Activated naive CD8-positive, alpha-beta T cell treated with anti-CD3 and anti-CD28 coated beads, Interleukin-2, amount 50 U/mL, for 24 hours (primary cell): ENCODE data around the gene GABRR2.

Experiments used
- ATAC-seq: fragments of 150-1000 bp; cut with Tn5 transposase; one replicate; pipeline ENCODE4 v1.10.0; 2021
- DNase-seq: peaks from one replicate; pipeline ENCODE4 v3.0.0; 2021
- H3K27ac Mint-ChIP-seq: one replicate; pipeline ENCODE4 v1.8.0; 2021; ENCODE audit warnings: mild to moderate bottlenecking, mixed read lengths
- H3K27me3 Mint-ChIP-seq: one replicate; pipeline ENCODE4 v1.8.0; 2021; ENCODE audit warnings: mixed read lengths
- H3K36me3 Mint-ChIP-seq: one replicate; pipeline ENCODE4 v1.8.0; 2021; ENCODE audit warnings: low read depth, mixed read lengths
- H3K4me1 Mint-ChIP-seq: one replicate; pipeline ENCODE4 v1.8.0; 2021; ENCODE audit warnings: mixed read lengths
- H3K4me3 Mint-ChIP-seq: one replicate; pipeline ENCODE4 v1.8.0; 2021; ENCODE audit warnings: mild to moderate bottlenecking, moderate library complexity, mixed read lengths
- H3K9me3 Mint-ChIP-seq: one replicate; pipeline ENCODE4 v1.8.0; 2021; ENCODE audit warnings: mixed read lengths

Gene GABRR2

GRCh38 chr6:89290401-89291155, 24.5 kb downstream of the GABRR2 start:
- H3K9me3 Mint-ChIP-seq: no peaks in the 10 kb centered on the region
- no peak overlapping the region for H3K4me3 Mint-ChIP-seq
- no peak overlapping the region for H3K27ac Mint-ChIP-seq
- no peaks in the 10 kb centered on the region for H3K36me3 Mint-ChIP-seq
- no peak for ATAC-seq
- peaks cover 3% of the 10 kb centered on the region for H3K27me3 Mint-ChIP-seq
- DNase-seq: no peak
- H3K4me1 Mint-ChIP-seq: no peaks in the 10 kb centered on the region

DNA sequence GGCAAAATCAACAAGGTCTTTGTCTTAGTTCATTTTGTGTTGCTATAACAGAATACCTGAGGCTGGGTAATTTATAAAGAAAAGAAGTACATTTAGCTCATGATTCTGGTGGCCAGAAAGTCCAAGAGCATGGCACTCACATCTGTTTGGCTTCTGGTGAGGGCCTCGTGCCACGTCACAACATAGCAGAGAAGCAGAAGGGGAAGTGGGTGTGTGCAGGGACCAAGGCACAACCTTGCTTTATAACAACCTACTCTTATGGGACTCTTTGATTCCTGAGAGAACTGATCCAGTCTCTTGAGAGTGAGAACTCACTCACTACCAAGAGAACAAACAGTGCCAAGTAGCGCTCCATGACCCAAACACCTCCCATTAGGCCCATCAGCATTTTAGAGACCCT, 25.4 kb downstream of the GABRR2 start:
- Mint-ChIP-seq H3K9me3 (no peaks in the 10 kb centered on the region), H3K4me1 (no peaks in the 10 kb centered on the region), H3K4me3 (no peak overlapping the region), H3K36me3 (no peaks in the 10 kb centered on the region), H3K27me3 (no peaks in the 10 kb centered on the region), H3K27ac (no peak overlapping the region)
- ATAC-seq: no peak
- DNase-seq: no peak

- Mint-ChIP-seq H3K4me3 (no peak overlapping the region), H3K27me3 (no peaks in the 10 kb centered on the region), H3K27ac (no peak overlapping the region), H3K9me3 (no peaks in the 10 kb centered on the region), H3K4me1 (no peaks in the 10 kb centered on the region), H3K36me3 (no peaks in the 10 kb centered on the region)
- DNase-seq (no peak), ATAC-seq (peak; percentile 49)
Measured at GRCh38 chr6:89287351-89288028, 27.6 kb downstream of the GABRR2 start.

DNA sequence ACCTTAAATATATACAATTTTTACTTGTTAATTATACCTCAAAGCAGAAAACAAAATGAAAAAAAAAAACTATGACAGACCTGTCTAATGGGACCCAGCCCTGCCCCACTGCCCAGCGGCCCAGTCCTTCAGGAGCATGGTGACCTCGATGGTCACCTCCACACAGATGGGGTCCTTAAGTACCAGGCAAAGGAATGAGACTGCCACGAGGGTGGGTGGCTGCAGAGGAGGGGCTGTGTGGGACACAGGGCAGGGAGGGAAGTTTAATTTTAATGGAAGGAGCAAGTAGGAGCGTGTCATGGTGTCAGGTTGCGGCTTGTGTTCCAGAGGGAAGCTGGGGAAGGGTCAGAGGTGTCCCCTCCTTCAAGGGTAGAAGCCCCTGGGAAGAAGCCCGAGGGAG, 28.6 kb downstream of the GABRR2 start:
- H3K36me3 Mint-ChIP-seq: no peaks in the 10 kb centered on the region
- DNase-seq (no peak), ATAC-seq (no peak)
- H3K9me3 Mint-ChIP-seq: no peaks in the 10 kb centered on the region
- no peak overlapping the region for H3K27ac Mint-ChIP-seq
- no peak overlapping the region for H3K4me3 Mint-ChIP-seq
- no peaks in the 10 kb centered on the region for H3K4me1 Mint-ChIP-seq
- no peaks in the 10 kb centered on the region for H3K27me3 Mint-ChIP-seq

DNA sequence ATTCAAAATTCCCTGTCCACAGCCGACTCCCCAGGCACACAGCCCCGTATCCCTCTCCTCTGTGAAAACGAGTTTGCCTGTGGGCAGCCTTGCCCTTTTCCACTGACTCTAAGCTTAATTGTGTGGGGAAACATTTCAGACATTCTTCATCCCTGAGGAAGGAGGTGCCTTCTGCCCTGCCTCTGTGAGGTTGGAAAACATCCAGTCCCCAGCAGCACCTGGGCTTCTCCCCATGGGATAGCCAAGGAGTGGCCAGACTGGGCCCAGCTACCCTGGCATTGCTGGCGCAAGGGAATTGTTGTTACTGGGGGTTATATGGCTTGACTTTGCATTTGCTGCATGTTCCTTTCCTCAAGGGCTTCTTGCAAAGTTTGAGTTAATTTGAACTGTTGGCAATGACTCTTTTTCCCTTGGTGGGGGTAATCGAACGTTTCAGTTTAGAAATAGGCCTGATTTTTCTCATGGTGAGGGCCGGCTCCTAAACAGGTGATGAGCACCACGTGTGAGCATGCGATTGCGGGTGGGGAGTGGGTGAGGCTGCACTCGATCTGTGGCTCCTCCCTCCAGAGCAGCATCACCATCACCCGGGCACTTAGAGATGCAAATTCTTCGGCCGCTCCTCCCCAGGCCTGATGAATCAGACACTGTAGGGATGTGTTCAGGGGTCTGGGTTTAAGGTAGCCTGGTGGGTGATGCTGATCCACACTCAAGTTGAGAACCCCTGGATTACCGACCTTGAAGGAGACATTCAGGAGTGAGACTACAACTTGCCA, 29.9 kb downstream of the GABRR2 start:
- H3K36me3 Mint-ChIP-seq: no peaks in the 10 kb centered on the region
- no peaks in the 10 kb centered on the region for H3K27me3 Mint-ChIP-seq
- ATAC-seq: no peak
- no peak overlapping the region for H3K4me3 Mint-ChIP-seq
- H3K9me3 Mint-ChIP-seq: no peaks in the 10 kb centered on the region
- H3K4me1 Mint-ChIP-seq: no peaks in the 10 kb centered on the region
- DNase-seq: no peak
- H3K27ac Mint-ChIP-seq: no peak overlapping the region

- H3K9me3 Mint-ChIP-seq: no peaks in the 10 kb centered on the region
- H3K4me1 Mint-ChIP-seq: no peaks in the 10 kb centered on the region
- no peak overlapping the region for H3K4me3 Mint-ChIP-seq
- no peaks in the 10 kb centered on the region for H3K27me3 Mint-ChIP-seq
- ATAC-seq (no peak), DNase-seq (no peak)
- H3K36me3 Mint-ChIP-seq: no peaks in the 10 kb centered on the region
- H3K27ac Mint-ChIP-seq: no peak overlapping the region
Measured at GRCh38 chr6:89284081-89284480, 31.0 kb downstream of the GABRR2 start.

DNA sequence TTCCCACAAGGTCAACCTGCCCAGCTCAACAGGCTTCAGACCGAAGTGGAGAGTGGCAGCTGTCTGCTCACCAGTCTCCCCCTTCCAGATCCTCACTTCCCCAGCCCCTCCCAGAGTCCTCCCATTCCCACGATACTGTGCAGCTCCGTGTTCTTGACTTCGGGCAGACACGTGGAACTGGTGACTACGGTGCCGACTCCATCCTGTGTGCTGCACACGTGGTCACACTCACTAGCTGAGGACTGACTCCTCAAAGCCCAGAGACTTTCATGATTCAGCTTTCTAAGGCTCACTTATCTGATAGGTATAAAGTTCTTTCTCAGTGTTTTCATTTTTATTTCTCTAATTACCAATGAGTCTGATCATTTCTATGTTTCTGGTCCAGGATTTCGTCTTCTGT, 32.4 kb downstream of the GABRR2 start:
- Mint-ChIP-seq H3K27ac (no peak overlapping the region), H3K36me3 (no peaks in the 10 kb centered on the region), H3K4me1 (peaks cover 2% of the 10 kb centered on the region), H3K4me3 (no peak overlapping the region), H3K9me3 (no peaks in the 10 kb centered on the region), H3K27me3 (no peaks in the 10 kb centered on the region)
- DNase-seq: no peak
- no peak for ATAC-seq

- peak; percentile 82 for ATAC-seq
Measured at GRCh38 chr6:89281779-89282246, 33.3 kb downstream of the GABRR2 start.

DNA sequence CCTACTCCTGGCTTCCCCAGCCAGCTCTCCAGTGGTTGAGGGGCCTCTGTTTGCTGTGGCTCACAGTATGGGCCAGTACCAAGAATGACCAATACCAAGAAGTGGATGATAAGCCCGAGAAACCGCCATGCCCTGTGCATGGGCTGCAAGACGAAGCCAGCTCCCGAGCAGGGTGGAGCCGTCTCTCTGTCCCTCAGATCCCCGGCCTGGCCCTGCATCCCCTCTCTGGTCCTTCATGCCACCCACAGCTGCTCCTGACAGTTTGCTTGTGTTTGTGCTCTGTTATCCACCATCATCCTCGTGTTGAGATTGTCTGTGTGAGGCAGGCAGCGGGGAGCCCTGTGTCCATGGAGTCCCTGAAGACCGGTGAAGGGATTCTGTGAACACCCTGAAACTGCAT, 36.1 kb downstream of the GABRR2 start:
- no peak overlapping the region for H3K27ac Mint-ChIP-seq
- ATAC-seq (peak; percentile 27), DNase-seq (no peak)
- no peaks in the 10 kb centered on the region for H3K9me3 Mint-ChIP-seq
- no peak overlapping the region for H3K4me3 Mint-ChIP-seq
- H3K4me1 Mint-ChIP-seq: peaks cover 2% of the 10 kb centered on the region
- no peaks in the 10 kb centered on the region for H3K36me3 Mint-ChIP-seq
- H3K27me3 Mint-ChIP-seq: no peaks in the 10 kb centered on the region

More at GRCh38 chr6:89281779-89282246, 33.3 kb downstream of the GABRR2 start:
- H3K9me3 Mint-ChIP-seq: no peaks in the 10 kb centered on the region
- no peaks in the 10 kb centered on the region for H3K36me3 Mint-ChIP-seq
- H3K4me1 Mint-ChIP-seq: peaks cover 2% of the 10 kb centered on the region
- no peaks in the 10 kb centered on the region for H3K27me3 Mint-ChIP-seq
- H3K27ac Mint-ChIP-seq: no peak overlapping the region
- H3K4me3 Mint-ChIP-seq: no peak overlapping the region
- peak; percentile 53 for DNase-seq

DNA sequence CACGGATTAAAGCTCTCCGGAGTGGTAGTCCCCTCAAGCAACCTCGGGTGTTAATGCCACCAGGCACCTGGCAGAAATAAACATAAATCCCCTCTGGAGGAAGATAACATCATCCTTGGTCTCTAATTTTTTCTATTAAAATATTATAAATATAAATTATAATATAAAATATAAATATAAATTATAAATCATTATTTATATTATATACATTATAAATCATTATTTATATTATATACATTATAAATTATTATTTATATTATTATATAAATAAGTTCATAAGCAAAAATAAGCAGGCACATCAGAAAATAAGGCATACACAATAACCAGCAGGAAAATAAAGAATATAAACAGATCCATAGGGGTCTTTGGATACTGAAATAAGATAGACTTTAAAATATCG, 39.2 kb downstream of the GABRR2 start:
- DNase-seq: no peak

GRCh38 chr6:89273816-89274215, 41.3 kb downstream of the GABRR2 start:
- DNase-seq: no peak
- Mint-ChIP-seq H3K9me3 (no peaks in the 10 kb centered on the region), H3K27me3 (no peaks in the 10 kb centered on the region), H3K27ac (no peak overlapping the region), H3K4me3 (no peak overlapping the region), H3K36me3 (no peaks in the 10 kb centered on the region), H3K4me1 (peaks cover 4% of the 10 kb centered on the region)
- no peak for ATAC-seq

More for the DNA sequence above, 39.2 kb downstream of the GABRR2 start:
- H3K27me3 Mint-ChIP-seq: no peaks in the 10 kb centered on the region
- H3K36me3 Mint-ChIP-seq: no peaks in the 10 kb centered on the region
- H3K4me1 Mint-ChIP-seq: peaks cover 3% of the 10 kb centered on the region
- no peak overlapping the region for H3K27ac Mint-ChIP-seq
- no peak for ATAC-seq
- no peak overlapping the region for H3K4me3 Mint-ChIP-seq
- no peaks in the 10 kb centered on the region for H3K9me3 Mint-ChIP-seq

- ATAC-seq: no peak
- H3K9me3 Mint-ChIP-seq: no peaks in the 10 kb centered on the region
- no peak overlapping the region for H3K27ac Mint-ChIP-seq
- H3K4me3 Mint-ChIP-seq: no peak overlapping the region
- no peaks in the 10 kb centered on the region for H3K27me3 Mint-ChIP-seq
- no peak for DNase-seq
- H3K4me1 Mint-ChIP-seq: peaks cover 3% of the 10 kb centered on the region
- no peaks in the 10 kb centered on the region for H3K36me3 Mint-ChIP-seq
Measured at GRCh38 chr6:89272596-89272995, 42.5 kb downstream of the GABRR2 start.

DNA sequence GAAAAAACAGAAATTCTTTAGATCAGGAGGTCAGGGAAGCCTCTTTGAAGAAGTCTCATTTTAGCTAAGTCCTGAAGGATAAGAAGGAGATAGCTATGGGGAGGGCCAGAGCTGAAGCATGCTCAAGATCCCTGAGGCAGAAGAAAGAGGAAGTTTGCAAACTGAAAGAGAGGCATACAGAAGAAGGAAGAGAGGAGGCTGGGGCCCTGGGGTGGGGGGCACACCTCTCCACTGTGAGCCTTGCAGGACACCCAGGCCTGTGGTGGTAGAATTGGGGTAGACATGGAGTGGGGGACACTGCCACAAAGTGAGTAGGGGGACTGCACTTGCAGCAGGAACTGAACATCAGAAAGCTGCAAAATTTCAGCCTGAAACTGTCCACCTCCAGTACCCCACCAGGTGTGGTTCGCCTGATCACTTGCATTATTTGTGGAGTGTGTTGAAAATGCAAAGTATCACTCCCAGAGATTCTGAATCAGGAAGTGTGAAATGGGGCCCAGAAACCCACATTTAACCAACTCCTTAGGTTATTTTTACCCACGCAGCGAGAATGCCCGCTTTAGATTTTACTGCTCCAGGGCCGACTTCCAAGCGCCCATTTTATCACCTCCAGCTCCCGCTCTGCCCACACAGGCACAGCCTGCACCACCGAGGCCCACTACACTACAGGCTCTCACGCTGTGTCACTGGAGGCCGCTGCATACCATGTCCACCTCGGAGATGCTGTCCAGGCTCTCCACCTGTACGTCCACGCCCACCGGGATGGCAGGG, 44.0 kb downstream of the GABRR2 start:
- H3K4me1 Mint-ChIP-seq: peaks cover 3% of the 10 kb centered on the region
- no peak overlapping the region for H3K27ac Mint-ChIP-seq
- no peak for ATAC-seq
- H3K27me3 Mint-ChIP-seq: no peaks in the 10 kb centered on the region
- no peaks in the 10 kb centered on the region for H3K9me3 Mint-ChIP-seq
- no peak for DNase-seq
- H3K36me3 Mint-ChIP-seq: no peaks in the 10 kb centered on the region
- no peak overlapping the region for H3K4me3 Mint-ChIP-seq

GRCh38 chr6:89269981-89270380, 45.1 kb downstream of the GABRR2 start:
- ATAC-seq (no peak), DNase-seq (no peak)
- Mint-ChIP-seq H3K4me1 (peaks cover 3% of the 10 kb centered on the region), H3K27me3 (no peaks in the 10 kb centered on the region), H3K36me3 (no peaks in the 10 kb centered on the region), H3K4me3 (no peak overlapping the region), H3K9me3 (no peaks in the 10 kb centered on the region), H3K27ac (no peak overlapping the region)
